Endometrial microvascular endothelial cells (primary cell): Measurements from ENCODE around the gene GOLGA5. TPM values are rescaled to one million over a fixed set of nuclear protein-coding genes. Genes with fewer than 3 reads are reported as not detected.

ENCODE experiments used
- total RNA-seq: library from RNA; depleted of rRNA; stranded (reverse); fragments of >200 nt; gene quantifications from one replicate; pipeline ENCODE4 v1.2.3, GENCODE V29; 2015; ENCODE audit errors: inconsistent ontology term

The GOLGA5 gene
- total RNA-seq, 1 donor from 2014 or later = 29.3 TPM

Other genes with a start within 250 kb of the GOLGA5 start
- gene LGMN, start 45.7 kb upstream of the GOLGA5 start, total RNA-seq = 55.4 TPM
- gene CHGA, start 128.8 kb downstream of the GOLGA5 start, total RNA-seq = not detected